ENCODE measurements around the gene DPM3. TPM values are rescaled to one million over a fixed set of nuclear protein-coding genes. Genes with fewer than 3 reads are reported as not detected.

DPM3 gene, protein sequence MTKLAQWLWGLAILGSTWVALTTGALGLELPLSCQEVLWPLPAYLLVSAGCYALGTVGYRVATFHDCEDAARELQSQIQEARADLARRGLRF
- total RNA-seq: 24.9 and 42.1 TPM in 2 replicates

DNA sequence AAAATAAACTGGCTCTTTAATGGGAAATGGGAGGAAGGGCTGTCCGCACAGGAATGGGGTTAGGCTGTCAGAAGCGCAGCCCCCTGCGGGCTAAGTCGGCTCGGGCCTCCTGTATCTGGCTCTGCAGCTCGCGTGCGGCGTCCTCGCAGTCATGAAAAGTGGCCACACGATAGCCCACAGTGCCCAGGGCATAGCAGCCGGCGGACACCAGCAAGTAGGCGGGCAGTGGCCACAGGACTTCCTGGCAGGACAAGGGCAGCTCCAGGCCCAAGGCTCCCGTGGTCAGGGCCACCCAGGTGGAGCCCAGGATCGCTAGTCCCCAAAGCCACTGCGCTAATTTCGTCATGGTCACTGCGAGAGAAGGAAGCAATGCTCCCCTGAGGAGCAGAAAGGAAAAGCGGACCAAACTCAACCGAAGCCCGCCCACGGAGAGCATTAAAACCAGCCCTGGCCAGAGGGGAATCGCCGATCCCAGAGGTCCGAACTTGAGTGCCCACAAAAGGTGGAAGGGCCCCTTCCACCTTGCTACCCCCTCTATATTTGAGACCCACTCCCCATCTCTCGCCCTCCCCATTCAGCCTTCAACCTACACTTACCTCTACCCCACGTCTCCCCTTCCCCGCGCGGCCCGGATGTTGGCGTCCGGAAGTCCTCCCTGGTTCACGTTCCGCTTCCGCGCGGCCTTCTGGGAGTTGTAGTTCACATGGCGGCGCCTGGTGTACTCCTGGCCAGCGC lies at the start of gene DPM3:
Gene DPM3 (minus strand): TSS at position 637 of the 735 bp plus-strand sequence. CDS start 291 bp downstream, at position 346.

DNA sequence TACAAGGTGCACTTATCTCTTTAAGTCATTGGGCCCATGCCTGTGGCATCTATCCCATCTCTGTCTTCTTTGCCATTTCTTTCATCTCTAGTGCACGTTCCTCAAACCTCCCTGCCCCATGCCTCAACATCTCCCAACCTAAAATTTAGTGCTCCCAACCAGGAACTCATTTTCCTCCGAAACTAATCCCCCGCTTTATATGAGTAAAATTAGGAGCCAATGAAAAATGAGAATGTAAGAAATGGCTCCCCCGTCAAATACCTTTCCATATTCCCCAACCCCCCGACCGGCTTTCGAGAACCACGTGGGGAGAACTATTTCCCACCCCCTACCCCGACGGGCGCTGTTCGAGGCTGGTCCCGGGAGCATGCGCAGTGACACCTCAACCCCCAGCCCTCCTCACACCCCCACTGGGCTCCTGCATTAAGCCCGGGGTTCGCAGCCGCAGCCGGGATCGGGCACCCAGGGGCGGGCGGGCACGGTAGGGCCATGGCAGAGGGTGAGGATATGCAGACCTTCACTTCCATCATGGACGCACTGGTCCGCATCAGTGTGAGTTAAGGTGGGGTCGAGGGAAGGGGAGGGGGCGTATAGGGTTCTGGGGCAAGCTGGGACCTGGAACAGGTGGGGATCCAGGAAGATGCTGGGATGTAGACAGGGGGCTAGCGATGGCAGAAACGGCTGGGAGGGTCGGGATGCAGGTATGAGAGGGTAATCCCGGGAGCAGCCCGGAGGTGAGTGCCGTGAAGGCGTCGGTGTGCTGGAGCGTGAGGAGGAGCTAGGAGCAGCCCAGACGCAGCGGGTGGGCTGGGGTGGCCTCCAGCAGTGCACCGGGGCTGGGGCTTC lies 33.4 kb upstream of the DPM3 start, which contains the start of gene TRIM46:
Gene TRIM46 (plus strand): TSS at position 372 of the 846 bp plus-strand sequence. CDS start 118 bp downstream, at position 490.

DNA sequence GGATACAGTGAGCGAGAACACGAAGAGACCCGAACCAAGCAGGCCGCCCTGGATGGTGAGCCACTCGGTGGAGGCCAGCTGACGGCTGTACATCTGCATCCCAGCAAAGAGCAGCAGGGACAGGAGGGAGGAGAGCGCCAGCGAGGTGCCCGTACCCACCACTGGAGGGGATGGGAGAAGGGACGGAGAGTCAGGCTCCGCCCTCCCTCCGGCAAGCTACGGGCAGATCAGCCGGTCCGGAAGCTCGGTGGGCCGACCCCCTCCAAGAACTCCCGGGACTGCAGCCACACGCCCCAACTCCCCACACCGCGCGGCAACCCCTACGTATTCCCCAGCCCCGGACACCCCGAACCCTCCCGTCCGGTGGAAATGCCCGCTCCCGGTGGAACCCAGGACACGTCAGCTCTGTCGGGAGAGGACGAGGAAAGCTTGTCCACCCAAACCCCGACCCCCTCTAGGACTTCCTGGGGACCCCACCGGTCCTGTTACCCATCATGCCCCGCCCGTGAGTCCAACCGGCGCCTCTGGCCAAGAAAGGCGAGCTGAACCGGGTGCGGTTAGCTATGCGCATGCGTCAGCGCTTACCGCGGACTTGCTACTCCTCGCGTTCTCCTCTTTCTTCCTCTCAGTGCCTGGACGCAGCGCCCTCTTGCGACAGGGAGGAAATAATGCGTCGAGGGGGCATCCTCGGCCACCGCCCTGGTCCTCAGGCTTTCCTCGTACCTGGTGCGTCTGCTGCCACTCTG lies 32.6 kb upstream of the DPM3 start, which contains the start of gene KRTCAP2:
Gene KRTCAP2 (minus strand): TSS at position 573 of the 746 bp plus-strand sequence. CDS start 80 bp downstream, at position 493.

DNA sequence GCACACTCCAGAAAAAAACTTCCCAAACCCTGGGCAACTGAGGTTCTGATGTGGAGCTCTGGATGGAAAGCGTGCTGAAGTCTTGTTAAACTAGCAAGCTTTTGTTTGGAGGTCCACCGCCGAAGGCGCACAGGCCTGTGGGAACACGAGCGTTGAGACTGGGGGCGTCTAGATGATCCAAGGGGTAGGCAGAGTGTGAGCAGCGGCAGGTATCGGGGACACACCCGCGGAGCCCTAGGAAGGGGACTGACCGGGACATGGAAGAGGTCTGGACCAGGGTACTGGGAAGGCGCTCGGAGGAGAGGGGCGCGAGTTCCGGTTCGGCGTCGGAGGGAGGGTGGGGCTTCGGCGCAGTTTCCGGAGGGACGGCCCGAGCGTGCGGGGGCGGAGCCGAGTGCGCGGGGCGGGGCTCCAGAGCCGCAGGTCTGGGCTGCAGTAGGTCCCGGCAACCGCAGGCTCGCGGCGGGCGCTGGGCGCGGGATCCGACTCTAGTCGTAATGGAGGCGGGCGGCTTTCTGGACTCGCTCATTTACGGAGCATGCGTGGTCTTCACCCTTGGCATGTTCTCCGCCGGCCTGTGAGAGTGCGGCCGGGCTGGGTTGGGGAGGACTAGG lies 4.8 kb downstream of the DPM3 start, which contains the start of gene SLC50A1:
Gene SLC50A1 (plus strand): TSS at position 438 of the 614 bp plus-strand sequence. CDS start 60 bp downstream, at position 498.

DNA sequence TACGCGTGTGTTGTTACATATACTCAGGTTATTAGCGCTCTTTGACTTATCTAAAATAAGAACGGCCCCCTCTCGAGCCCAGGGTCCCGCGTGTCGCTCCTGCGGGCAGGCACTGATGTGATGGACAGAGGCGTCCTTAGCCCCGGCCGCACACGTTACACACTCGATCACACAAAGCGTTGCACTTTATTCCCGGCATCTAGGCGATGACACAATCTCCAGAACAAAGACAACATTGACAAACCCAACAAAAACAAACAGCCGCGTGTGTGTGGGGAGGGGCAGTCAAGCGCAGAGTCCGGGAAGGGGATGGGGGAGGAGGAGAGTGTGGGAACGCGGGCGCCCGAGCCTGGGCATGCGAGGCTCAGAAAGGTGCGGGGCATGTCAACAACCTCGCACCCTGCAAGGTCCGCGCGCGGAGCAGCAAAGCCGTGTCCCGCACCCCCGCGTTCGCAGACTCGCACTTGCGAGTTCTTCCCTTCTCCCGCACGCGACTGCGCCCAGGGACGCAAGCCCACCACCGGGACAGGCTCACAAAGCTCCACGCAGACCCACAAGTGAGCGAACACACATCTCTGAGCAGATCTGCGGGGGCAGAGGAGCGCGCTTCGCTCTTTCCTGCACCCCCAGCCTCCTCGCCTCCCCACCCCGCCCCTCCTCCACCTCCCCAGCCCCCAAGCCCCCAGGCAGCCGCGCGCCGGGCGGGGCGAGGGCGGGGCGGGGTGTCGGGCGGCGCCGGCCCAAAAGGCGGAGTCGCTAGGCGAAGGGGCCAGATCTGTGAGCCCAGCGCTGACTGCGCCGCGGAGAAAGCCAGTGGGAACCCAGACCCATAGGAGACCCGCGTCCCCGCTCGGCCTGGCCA lies 13.0 kb downstream of the DPM3 start, which contains the start of gene EFNA1:
Gene EFNA1 (plus strand): TSS at position 772 of the 862 bp plus-strand sequence. CDS start 102 bp downstream, outside the sequence.

Other genes starting within 250 kb of the DPM3 start
- 11.3 and 12.6 TPM in 2 replicates for gene PMVK, start 203.8 kb downstream of the DPM3 start, total RNA-seq
- 89.0 and 104 TPM in 2 replicates for gene PBXIP1, start 184.4 kb downstream of the DPM3 start, total RNA-seq
- gene PYGO2, start 178.7 kb downstream of the DPM3 start, total RNA-seq: 8.1 and 14.1 TPM in 2 replicates
- gene SHC1, start 169.8 kb downstream of the DPM3 start, total RNA-seq: 218 and 248 TPM in 2 replicates
- gene CKS1B, start 165.8 kb downstream of the DPM3 start, total RNA-seq: 50.2 and 70.3 TPM in 2 replicates
- 12.8 and 19.0 TPM in 2 replicates for gene FLAD1, start 157.2 kb downstream of the DPM3 start, total RNA-seq
- 0.66 and 0.99 TPM in 2 replicates for gene LENEP, start 146.9 kb downstream of the DPM3 start, total RNA-seq
- gene ZBTB7B, start 137.7 kb downstream of the DPM3 start, total RNA-seq: 14.3 and 19.3 TPM in 2 replicates
- 0.06 TPM in 1 of 2 replicates, not detected in the other for gene DCST2, start 106.8 kb downstream of the DPM3 start, total RNA-seq
- gene DCST1, start 106.7 kb downstream of the DPM3 start, total RNA-seq: not detected in 2 replicates
- gene ADAM15, start 89.2 kb downstream of the DPM3 start, total RNA-seq: 80.9 and 98.0 TPM in 2 replicates
- 1.8 and 2.7 TPM in 2 replicates for gene EFNA4, start 76.8 kb downstream of the DPM3 start, total RNA-seq
- gene EFNA3, start 61.7 kb downstream of the DPM3 start, total RNA-seq: 0.37 and 0.53 TPM in 2 replicates
- gene EFNA1, start 12.7 kb downstream of the DPM3 start, total RNA-seq: 1.1 and 1.2 TPM in 2 replicates
- 21.9 and 27.0 TPM in 2 replicates for gene SLC50A1, start 4.7 kb downstream of the DPM3 start, total RNA-seq
- gene KRTCAP2, start 32.8 kb upstream of the DPM3 start, total RNA-seq: 86.8 and 98.7 TPM in 2 replicates
- gene TRIM46, start 33.3 kb upstream of the DPM3 start, total RNA-seq: 3.6 and 4.2 TPM in 2 replicates
- 33.2 and 45.4 TPM in 2 replicates for gene THBS3, start 67.4 kb upstream of the DPM3 start, total RNA-seq
- 31.0 and 33.8 TPM in 2 replicates for gene MTX1, start 68.2 kb upstream of the DPM3 start, total RNA-seq
- gene ENTREP3, start 115.0 kb upstream of the DPM3 start, total RNA-seq: 4.8 and 6.8 TPM in 2 replicates
- 47.4 and 58.7 TPM in 2 replicates for gene SCAMP3, start 121.8 kb upstream of the DPM3 start, total RNA-seq
- gene CLK2, start 133.0 kb upstream of the DPM3 start, total RNA-seq: 26.2 and 26.4 TPM in 2 replicates
- gene HCN3, start 136.9 kb upstream of the DPM3 start, total RNA-seq: 0.87 and 1.1 TPM in 2 replicates
- not detected in 2 replicates for gene PKLR, start 160.9 kb upstream of the DPM3 start, total RNA-seq
- 219 and 229 TPM in 2 replicates for gene FDPS, start 168.3 kb upstream of the DPM3 start, total RNA-seq
- gene RUSC1, start 180.4 kb upstream of the DPM3 start, total RNA-seq: 9.5 TPM in 2 replicates